ENCODE data around the gene KDM4D.
A peak's percentile ranks its signal among the peaks of the same experiment; 100 is the strongest.
"Not testable (repeated sequence)": the region's sequence is repeated elsewhere in the genome, so short reads cannot be mapped to it uniquely, and the experiment has no call there.

Gene KDM4D

DNA sequence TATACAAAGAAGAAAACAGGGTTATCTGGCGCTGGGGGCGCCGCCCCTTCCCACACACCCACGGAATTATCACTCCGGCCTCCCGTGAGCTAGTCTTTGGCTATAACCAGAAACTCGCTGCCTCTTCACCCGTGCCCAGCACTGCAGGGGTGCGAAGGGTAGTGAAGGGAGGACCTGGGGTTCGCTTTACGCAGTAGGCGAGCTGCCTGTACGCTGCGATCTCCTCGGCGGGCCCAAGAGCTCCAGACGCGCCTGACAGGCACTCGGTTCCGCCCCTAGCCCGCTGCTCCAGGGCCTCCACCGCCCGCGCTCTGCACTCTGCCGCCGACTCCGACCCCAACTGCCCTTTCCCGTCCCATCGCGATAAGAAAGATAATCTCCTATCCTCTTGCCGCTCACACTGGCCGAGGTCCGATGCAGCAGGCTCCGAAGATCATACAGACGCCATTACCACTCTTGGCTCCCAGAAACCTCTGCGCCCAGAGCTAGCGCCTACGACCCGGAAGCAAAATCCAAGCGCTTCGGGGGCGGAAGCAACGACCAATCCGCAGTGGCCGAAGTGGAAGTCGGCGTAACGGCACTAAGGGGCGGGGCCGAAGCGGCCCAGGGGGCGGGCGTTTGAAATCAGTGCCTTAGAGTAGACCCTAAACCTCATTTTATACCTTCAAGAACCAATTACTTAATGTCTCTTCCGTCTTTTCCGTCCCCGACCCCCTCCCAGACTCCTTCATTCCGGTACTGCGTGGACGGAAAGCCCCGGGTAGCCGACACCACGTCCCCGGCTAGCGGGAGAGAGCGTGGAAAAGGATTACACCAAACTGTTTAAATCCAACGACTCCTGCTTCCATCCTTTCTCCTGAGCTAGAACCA, at the start of gene KDM4D, which contains the start of gene CWC15:
Gene KDM4D, plus strand, starts transcription at position 611 of the 870 bp plus-strand sequence. CDS start 23,664 bp downstream, outside the sequence.
Gene CWC15, minus strand, starts transcription at position 458 of the 870 bp plus-strand sequence. CDS start 1,371 bp downstream, outside the sequence.
- peak within 1 kb of the TSS; percentile 78 for H3K4me3 ChIP-seq (ENCODE audit: low read depth, low read length)

GRCh38 chr11:94924171-94924572, 49.3 kb upstream of the KDM4D start:
- no peak overlapping the region for H3K4me3 ChIP-seq (ENCODE audit: low read depth, low read length)
- DNase-seq (ENCODE audit: low read depth), result no peak

More for the DNA sequence above, at the start of gene KDM4D, which contains the start of gene CWC15:
- peak; percentile 69 for DNase-seq (ENCODE audit: low read depth)

DNA sequence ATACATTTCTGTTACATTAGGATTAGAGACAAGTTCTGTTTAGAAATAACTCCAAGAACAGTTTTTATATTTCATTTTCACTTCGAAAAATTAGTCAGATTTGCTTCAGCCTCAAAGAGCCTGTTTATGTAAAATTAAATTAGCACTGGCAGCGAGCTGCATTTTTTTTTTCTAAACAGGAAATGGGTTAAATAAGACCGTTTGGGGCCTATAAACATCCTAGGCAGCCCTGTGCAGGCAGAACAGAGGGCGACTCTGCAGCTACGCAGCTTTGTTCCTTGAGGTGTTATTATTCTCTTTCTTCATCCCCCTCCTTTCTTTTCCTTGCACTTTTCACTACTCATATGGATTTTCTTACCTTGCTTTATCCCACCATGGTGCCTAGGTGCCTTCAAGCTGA, 48.9 kb upstream of the KDM4D start:
- DNase-seq (ENCODE audit: low read depth), result no peak
- H3K4me3 ChIP-seq (ENCODE audit: low read depth, low read length), result no peak overlapping the region

- H3K4me3 ChIP-seq (ENCODE audit: low read depth, low read length), result no peak overlapping the region
- DNase-seq (ENCODE audit: low read depth), result no peak
These were observed 47.9 kb upstream of the KDM4D start for GRCh38 chr11:94925422-94926270.

DNA sequence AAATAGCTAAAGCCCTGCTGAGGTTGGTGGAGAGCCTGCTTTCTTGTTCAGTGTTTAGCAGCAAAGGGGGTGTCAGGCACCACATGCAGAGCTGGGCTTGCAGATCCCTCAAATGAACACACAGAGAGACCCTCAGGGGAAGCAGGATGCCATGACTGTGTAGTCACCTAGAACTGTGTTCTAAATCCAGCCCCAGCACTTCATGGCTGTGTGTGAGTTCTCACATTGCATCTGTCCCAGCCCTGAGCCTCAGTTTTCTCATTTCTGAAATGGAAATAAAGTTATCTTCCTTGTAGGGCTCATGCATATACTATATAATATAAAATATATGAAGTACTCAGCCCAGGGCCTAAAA, 47.3 kb upstream of the KDM4D start:
- peak; percentile 22 for DNase-seq (ENCODE audit: low read depth)
- H3K4me3 ChIP-seq (ENCODE audit: low read depth, low read length), result no peak overlapping the region

DNA sequence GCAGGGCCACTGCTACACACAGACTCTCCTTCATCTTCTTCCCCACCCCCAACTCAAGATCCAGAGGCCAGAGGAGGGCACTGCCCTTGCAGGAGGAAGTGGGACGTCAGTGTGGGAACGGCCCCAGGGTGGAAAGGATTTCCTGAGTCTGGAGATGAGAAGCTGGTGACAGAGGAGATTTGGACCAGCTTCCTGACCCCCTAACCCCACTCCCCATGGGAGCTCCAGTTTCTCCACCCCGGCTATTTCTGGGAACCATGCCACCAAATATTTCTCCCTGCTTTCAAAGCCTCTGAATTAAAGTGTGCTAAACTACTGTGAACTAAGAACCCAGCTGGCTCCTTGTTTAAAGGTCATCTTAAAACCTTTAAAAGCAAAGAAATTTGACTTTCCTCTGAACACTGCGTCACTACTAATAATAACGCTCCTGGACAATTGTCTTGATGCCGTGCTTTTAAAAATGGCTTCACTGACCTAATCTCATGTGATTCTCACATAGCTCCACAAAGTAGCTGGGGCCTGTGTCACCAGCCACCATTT, 46.7 kb upstream of the KDM4D start:
- no peak overlapping the region for H3K4me3 ChIP-seq (ENCODE audit: low read depth, low read length)
- DNase-seq (ENCODE audit: low read depth), result peak; percentile 95

GRCh38 chr11:94928117-94928990, 45.2 kb upstream of the KDM4D start:
- H3K4me3 ChIP-seq (ENCODE audit: low read depth, low read length), result no peak overlapping the region
- no peak for DNase-seq (ENCODE audit: low read depth)

- H3K4me3 ChIP-seq (ENCODE audit: low read depth, low read length); DNase-seq (ENCODE audit: low read depth): not testable (repeated sequence)
These were observed 41.4 kb upstream of the KDM4D start for GRCh38 chr11:94932072-94932471.

DNA sequence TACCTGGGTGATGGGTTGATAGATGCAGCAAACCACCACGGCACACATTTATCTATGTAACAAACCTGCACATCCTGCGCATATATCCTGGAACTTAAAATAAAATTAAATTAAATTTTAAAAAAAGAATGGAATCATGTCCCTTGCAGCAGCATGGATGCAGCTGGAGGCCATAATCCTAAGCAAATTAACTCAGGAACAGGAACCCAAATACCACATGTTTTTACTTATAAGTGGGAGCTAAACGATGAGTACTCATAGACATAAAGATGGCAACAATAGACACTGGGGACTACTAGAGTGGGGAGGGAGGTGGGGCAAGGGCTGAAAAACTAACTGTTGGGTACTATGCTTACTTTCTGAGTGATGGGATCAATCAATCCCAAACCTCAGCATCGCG, 41.0 kb upstream of the KDM4D start:
- DNase-seq (ENCODE audit: low read depth), result no peak
- H3K4me3 ChIP-seq (ENCODE audit: low read depth, low read length), result no peak overlapping the region

GRCh38 chr11:94933223-94934130, 40.0 kb upstream of the KDM4D start:
- DNase-seq (ENCODE audit: low read depth), result peak; percentile 86

DNA sequence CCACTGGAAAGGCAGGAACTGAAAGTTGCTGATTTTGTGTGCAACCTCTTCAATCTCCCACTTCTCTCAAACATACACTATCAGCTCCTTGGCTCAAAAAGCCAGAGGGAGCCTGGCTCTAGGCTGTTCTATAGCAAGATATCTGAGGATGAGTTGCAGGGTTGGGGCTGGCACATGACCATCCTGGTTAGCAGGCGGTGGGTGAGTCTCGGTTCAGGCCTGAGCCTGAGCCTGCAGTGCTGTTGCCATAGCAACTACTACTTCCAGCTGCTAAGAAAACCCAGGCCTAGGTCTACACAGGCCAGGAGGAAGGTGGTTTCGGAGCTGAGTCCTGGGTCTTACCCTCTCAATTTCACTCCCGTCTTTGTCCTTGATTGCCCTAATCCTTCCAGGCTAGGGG, 39.1 kb upstream of the KDM4D start:
- no peak for DNase-seq (ENCODE audit: low read depth)

More at GRCh38 chr11:94933223-94934130, 40.0 kb upstream of the KDM4D start:
- no peak overlapping the region for H3K4me3 ChIP-seq (ENCODE audit: low read depth, low read length)

GRCh38 chr11:94934846-94935245, 38.7 kb upstream of the KDM4D start:
- no peak overlapping the region for H3K4me3 ChIP-seq (ENCODE audit: low read depth, low read length)
- no peak for DNase-seq (ENCODE audit: low read depth)

More for the DNA sequence above, 39.1 kb upstream of the KDM4D start:
- no peak overlapping the region for H3K4me3 ChIP-seq (ENCODE audit: low read depth, low read length)

DNA sequence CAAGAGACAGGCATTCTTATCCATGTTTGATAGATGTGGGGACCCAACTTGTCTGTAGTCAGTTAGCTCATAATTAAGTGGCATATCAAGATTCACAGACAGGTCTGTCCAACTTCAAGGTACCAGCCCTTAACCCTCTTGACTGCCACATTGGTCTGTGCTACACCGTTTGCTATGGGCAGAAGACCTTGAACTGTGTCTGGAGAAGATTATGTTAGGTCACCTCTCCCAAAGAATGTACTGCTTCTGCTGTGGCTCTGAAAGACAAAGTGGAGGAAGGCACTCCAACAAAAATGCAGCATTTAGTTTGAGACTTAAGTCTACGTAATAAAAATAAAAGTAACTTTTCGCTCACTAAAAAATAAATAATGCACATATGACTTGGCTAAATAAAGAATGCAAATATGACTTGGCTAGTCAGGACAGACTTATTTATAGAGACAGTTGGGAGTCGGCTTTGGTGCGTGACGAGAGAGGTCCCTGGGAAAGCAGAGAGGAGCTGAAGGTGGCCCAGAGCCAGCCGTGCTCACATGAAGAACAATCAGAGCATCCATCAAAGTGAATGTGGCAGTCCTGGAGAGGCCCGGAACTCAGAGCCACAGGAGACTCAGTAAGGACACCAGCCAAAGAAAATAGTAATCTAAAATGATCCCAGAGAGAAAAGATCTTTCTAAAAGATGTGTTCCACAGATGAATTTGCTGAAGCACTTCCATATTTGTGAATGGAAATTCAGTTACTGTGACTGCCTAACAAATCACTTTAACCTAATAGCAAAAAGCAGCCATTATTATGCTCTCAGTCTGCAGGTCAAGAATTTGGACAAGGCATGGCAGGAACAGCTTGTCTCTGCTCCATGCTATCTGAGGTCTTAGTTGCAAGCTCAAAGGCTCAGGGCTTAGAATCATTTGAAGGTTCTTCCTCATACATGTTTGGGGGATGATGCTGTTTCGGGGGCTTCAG, 35.1 kb upstream of the KDM4D start:
- H3K4me3 ChIP-seq (ENCODE audit: low read depth, low read length), result no peak overlapping the region
- peak; percentile 91 for DNase-seq (ENCODE audit: low read depth)

DNA sequence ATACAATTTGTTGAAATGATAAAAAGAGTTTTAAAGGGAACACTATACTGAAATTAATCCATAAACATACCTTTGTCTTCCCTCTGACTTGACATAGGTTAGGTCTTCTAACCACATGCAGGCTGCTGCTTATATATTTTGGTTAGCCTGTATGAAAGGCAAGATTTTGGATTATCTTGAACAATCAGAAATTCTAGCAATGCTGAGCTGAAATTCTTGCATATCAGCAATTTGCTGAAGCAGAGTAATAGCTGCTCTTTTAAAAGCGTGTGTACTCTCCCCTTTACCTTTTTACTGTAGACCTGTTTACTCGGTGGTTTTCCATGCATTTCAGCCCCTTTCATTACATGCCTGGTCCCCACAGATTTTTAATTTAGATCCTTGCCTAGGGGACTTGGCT, 34.2 kb upstream of the KDM4D start:
- no peak overlapping the region for H3K4me3 ChIP-seq (ENCODE audit: low read depth, low read length)
- no peak for DNase-seq (ENCODE audit: low read depth)

DNA sequence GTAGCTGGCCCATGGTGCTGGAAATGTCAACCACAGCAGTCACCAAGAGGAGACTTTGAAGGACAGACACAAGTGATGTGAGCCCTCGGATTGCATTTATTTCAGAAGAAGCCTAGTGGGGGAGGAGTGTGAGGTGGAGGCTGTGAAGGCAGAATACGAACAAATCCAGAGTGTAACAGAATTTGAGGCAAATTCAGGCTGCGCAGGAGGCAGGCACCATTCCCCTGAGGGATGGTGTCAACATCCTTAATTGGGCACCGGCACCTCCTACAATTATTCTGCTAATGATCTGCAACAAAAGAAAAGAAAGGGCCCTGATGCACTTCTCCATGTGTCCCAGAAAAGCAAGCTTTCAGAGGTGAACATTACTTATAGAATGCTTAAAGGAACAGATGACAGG, 32.4 kb upstream of the KDM4D start:
- no peak for DNase-seq (ENCODE audit: low read depth)
- no peak overlapping the region for H3K4me3 ChIP-seq (ENCODE audit: low read depth, low read length)

DNA sequence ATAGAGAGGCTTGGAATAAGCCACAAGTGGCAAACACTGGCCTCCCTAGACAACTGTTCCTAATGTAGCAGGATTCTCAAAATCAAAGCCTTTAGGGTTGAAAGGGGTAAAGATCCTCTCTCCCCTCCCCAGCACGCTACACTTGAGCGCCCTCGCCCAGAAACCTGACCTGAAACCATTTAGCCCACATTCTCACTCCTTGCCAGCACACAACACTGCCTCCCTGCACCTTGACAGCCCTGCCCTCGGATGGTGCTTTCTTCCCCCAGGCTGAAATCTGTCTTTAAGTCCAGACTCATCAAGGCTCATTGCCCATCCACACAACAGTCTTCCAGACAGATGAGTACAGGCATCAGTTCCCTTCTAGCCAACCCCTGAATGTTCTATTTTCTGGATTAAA, 26.7 kb upstream of the KDM4D start:
- DNase-seq (ENCODE audit: low read depth), result no peak

GRCh38 chr11:94948070-94948617, 25.4 kb upstream of the KDM4D start:
- H3K4me3 ChIP-seq (ENCODE audit: low read depth, low read length), result no peak overlapping the region
- peak; percentile 49 for DNase-seq (ENCODE audit: low read depth)

More for the DNA sequence above, 26.7 kb upstream of the KDM4D start:
- H3K4me3 ChIP-seq (ENCODE audit: low read depth, low read length), result no peak overlapping the region
